Measurements from ENCODE around the gene BCO2.

Gene BCO2

DNA sequence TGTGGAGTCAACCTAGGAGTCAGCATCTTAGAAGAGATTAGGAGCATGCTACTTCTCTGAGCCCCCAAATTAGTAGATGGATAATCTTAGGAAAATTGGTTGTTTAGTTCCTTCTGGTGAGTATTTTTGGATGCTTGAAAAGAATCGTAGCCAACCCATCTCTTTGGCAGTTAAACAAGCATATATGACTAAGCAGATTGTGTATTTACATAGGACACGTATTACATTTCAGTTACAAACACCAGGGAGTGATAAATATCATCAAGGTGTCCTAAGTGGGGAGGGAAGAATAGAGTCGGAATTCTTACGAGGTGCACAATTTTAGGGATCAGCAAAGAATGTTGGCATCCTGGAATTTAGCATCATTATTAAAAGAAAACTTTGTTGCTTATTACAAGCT, 71.9 kb downstream of the BCO2 start:
- Mint-ChIP-seq H3K4me3 (no peak overlapping the region), H3K27me3 (no peaks in the 10 kb centered on the region), H3K9me3 (peaks cover 11 to 18% of the 10 kb centered on the region in 2 donors), H3K4me1 (no peaks in the 10 kb centered on the region), H3K27ac (no peak overlapping the region)
- no peak for ATAC-seq
- no peak for DNase-seq

DNA sequence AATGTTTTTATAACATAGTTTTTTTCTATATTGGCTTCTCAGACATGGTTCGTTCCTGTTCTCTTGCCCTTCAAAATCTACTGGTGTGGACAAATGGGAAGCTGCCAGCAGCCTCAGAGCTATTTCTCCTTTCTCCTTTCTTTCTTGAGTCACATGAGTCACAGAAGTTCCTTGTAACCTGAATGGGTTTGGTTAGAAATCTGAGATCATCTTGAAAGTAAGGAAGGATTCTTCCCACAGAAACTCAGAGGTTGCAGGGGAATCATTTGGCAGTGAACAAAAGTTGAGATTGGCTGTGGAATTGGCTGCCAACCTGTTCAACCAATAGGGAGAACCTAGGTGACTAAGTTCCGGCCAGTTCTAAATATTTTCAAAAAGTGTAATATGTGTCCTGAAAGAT, 72.9 kb downstream of the BCO2 start:
- H3K4me3 Mint-ChIP-seq, result no peak overlapping the region
- no peak overlapping the region for H3K27ac Mint-ChIP-seq
- H3K9me3 Mint-ChIP-seq, result peaks cover 11 to 18% of the 10 kb centered on the region in 2 donors
- no peaks in the 10 kb centered on the region for H3K4me1 Mint-ChIP-seq
- DNase-seq, result no peak
- H3K27me3 Mint-ChIP-seq, result no peaks in the 10 kb centered on the region
- no peak for ATAC-seq

DNA sequence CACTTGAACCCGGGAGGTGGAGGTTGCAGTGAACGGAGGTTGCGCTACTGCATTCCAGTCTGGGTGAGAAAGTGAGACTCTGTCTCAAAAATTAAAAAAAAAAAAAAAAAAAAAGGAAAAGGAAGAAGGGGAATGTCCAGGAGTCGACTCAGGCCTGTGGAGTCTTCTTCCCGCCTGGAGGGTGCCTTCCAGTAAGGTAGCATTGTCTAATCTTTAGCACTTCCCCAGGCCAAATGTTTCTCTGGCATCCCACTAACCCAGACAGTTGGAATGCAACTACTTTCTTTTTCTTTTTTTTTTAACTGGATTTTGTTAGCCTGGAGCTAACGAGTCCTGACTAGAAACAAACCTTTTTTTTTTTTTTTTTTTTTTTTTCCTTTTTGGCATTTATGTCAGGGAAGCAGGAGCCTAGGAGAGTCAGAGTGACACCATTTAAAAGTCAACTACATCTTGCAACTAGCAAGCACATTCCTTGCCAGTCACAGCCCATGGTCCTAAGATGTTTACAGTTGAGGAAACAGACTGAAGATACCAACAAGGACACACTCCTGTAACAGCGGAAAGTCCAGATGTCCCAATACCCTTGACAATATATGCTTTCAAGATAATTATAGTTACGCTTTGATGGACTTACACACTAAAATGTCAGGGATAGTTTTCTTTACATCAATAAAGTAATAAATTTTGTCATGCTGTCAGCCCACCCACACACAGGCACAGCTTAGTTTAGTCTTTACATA, 74.7 kb downstream of the BCO2 start:
- H3K4me1 Mint-ChIP-seq, result no peaks in the 10 kb centered on the region
- H3K27me3 Mint-ChIP-seq, result no peaks in the 10 kb centered on the region
- no peak overlapping the region for H3K27ac Mint-ChIP-seq
- H3K4me3 Mint-ChIP-seq, result no peak overlapping the region
- DNase-seq, result no peak
- no peak for ATAC-seq
- H3K9me3 Mint-ChIP-seq, result peaks cover 0 to 9% of the 10 kb centered on the region in 2 donors

GRCh38 chr11:112253605-112254242, 78.4 kb downstream of the BCO2 start:
- no peak for ATAC-seq
- H3K27me3 Mint-ChIP-seq, result no peaks in the 10 kb centered on the region
- H3K9me3 Mint-ChIP-seq, result no peaks in the 10 kb centered on the region
- no peaks in the 10 kb centered on the region for H3K4me1 Mint-ChIP-seq
- DNase-seq, result no peak
- no peak overlapping the region for H3K27ac Mint-ChIP-seq
- H3K4me3 Mint-ChIP-seq, result no peak overlapping the region

DNA sequence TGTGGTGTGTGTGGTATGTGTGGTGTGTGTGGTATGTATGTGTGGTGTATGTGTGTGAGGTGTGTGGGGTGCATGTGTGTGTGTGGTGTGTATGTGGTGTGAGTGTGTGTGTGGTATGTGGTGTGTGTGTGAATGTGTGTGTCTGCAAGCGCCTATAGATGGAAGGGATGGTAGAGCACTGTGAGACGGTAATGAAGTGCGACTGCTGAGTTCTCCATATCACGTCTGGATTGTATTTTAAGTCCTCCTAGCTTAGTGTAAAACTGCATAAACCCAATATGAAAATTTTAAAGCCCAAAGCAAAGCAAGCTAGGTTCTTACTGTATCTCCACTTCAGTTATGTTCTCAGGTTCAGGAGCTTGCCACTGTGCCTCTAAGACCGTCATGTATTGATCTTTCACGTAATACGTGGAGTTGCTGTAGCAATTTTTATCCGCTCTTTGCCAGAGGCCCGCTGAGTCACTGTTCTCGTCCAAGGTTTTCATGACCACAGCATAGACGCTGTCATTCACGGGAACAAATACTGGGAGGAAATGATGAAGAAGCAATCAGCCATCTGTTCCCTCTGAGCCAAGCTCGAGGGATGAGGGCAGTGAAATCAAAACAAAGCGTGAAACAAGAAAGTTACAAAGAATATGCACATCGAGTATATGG, 79.9 kb downstream of the BCO2 start:
- ATAC-seq (no peak), DNase-seq (no peak)
- Mint-ChIP-seq H3K27me3 (no peaks in the 10 kb centered on the region), H3K27ac (no peak overlapping the region), H3K4me1 (no peaks in the 10 kb centered on the region), H3K9me3 (no peaks in the 10 kb centered on the region), H3K4me3 (no peak overlapping the region)

DNA sequence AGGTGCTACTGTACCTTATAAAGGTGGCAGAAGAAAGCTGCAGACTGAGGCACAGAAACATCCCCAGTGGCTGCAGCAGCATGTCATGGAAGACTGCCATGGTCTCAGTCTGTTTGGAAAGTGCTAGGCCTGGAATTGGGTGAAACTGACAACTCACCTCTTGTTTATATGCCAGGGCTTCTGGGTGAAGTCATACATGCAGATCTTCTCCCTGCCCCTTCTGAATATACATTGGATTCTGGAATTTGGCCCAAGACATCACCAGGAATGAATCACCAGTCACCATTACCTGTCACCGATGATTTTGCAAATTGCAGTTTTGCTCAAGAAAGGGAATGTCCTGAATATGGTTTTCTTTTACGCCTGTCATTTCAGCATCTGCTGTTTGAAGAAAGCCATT, 85.2 kb downstream of the BCO2 start, which contains the start of gene PLET1:
Gene PLET1, minus strand, starts transcription at position 371 of the 400 bp plus-strand sequence. Its CDS starts 271 bp downstream, at position 100.
- no peak for DNase-seq
- no peak within 1 kb of the TSS for H3K4me3 Mint-ChIP-seq

DNA sequence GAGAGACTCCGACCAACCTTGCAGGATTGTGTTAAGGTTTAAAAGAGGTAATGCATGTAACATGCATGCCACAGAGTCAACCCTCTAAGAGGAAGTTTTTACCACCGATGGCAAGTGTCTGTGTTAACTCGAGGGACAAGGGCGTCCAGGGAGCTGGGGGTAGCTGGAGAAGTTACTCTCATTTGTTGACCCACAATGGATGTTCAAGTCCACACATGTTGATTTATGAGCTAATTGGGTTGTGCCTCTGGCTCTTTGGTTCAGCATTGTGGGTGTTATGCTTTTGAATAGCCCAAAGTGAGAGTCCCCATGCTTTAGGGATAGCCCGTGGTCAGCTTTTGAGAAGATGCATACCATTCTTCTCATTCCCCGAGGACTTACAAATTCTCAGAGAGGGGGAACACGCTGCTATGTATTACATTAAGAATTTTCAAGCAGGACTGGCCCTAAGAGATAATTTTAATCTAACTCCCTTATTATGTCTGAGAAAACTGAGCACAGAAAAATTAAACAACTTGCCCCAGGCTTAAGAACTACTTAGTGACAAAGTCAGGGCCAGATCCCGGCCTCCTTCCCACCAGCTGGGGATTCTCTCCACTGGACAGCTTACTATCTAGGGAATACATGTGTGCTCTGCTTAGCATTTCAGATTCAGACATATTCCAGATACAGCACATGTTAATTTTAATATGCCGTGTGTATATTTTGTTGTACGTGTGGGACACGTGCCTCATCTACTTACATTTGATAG, 90.5 kb downstream of the BCO2 start:
- Mint-ChIP-seq H3K4me3 (no peak overlapping the region), H3K27ac (no peak overlapping the region), H3K4me1 (no peaks in the 10 kb centered on the region), H3K27me3 (no peaks in the 10 kb centered on the region), H3K9me3 (no peaks in the 10 kb centered on the region)
- ATAC-seq, result no peak
- no peak for DNase-seq

More for the DNA sequence above, 85.2 kb downstream of the BCO2 start, which contains the start of gene PLET1:
- Mint-ChIP-seq H3K4me1 (no peaks in the 10 kb centered on the region), H3K9me3 (no peaks in the 10 kb centered on the region), H3K27me3 (no peaks in the 10 kb centered on the region), H3K27ac (no peak within 1 kb of the TSS)
- no peak for ATAC-seq

DNA sequence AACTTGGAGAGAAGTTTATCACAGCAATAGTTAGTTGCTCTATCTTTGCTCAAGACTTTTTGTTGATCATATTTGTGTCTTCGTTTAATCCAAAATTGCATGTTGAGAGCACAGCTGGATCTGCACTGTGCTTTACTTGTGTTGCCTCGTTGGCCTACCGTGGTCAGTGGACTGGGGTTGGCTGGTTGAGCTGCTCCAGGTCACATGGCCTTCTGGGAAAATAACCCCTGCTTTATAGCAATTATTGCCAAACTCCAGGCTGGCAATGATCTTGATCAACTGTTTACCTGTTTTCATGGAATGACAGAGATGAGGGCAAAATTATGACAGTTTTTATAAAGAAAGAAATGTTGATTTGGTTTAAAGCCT, 91.1 kb downstream of the BCO2 start:
- ATAC-seq (no peak), DNase-seq (no peak)
- Mint-ChIP-seq H3K27me3 (no peaks in the 10 kb centered on the region), H3K27ac (no peak overlapping the region), H3K4me1 (no peaks in the 10 kb centered on the region), H3K9me3 (no peaks in the 10 kb centered on the region), H3K4me3 (no peak overlapping the region)

DNA sequence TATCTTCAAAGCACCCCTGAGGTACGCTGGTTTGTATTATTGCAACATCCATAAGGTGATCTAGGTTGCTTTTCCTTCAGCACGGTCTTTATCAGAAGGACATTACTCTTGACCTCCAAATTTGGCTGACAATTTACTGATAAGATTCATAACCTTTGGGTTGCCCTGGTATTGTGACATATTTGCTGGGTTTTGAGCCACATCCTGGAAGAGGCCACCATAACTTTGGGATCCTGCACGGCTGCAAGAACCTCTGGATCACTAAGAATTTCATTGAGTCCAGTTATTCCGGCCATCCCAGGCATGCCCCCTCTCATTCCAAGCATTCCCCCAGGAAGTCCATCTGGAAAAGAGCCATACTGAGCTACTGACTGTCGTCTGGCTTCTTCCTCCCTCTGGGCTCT, 91.9 kb downstream of the BCO2 start:
- Mint-ChIP-seq H3K9me3 (no peaks in the 10 kb centered on the region), H3K4me1 (no peaks in the 10 kb centered on the region), H3K4me3 (no peak overlapping the region), H3K27me3 (no peaks in the 10 kb centered on the region), H3K27ac (no peak overlapping the region)
- DNase-seq, result no peak
- no peak for ATAC-seq

GRCh38 chr11:112268406-112268805, 93.1 kb downstream of the BCO2 start:
- no peaks in the 10 kb centered on the region for H3K4me1 Mint-ChIP-seq
- H3K9me3 Mint-ChIP-seq, result no peaks in the 10 kb centered on the region
- H3K4me3 Mint-ChIP-seq, result no peak overlapping the region
- no peaks in the 10 kb centered on the region for H3K27me3 Mint-ChIP-seq
- ATAC-seq, result no peak
- DNase-seq, result no peak
- no peak overlapping the region for H3K27ac Mint-ChIP-seq
